HG03159 (cell line): ENCODE results near the gene TTLL13.

Source experiments
- ATAC-seq: cut with Tn5 transposase; IDR thresholded peaks from one replicate; pipeline ENCODE4 v1.9.1; 2021; ENCODE audit warnings: mild to moderate bottlenecking, moderate library complexity; ENCODE audit not compliant: unreplicated experiment

TTLL13 gene

GRCh38 chr15:90307661-90308060 lies 58.3 kb downstream of the TTLL13 start:
- ATAC-seq, result no peak

- no peak for ATAC-seq
Measured at GRCh38 chr15:90309020-90309419, 59.7 kb downstream of the TTLL13 start.
